Measurements from ENCODE around the gene DIAPH2. TPM values are rescaled to one million over a fixed set of nuclear protein-coding genes. Genes with fewer than 3 reads are reported as not detected.
"Not testable (repeated sequence)": the region's sequence is repeated elsewhere in the genome, so short reads cannot be mapped to it uniquely, and the experiment has no call there.

DIAPH2 gene
- 9.1 TPM for polyA plus RNA-seq (2013, experiment 1 of 2; ENCODE audit: insufficient read length)
- polyA plus RNA-seq (2013, experiment 2 of 2; ENCODE audit: insufficient read length): 8.0 TPM

GRCh38 chrX:96684339-96685209, at the start of gene DIAPH2:
DIAPH2 (plus strand) TSS chrX:96684842.
- peak; percentile 77 for DNase-seq

GRCh38 chrX:96650023-96650422, 34.6 kb upstream of the DIAPH2 start:
- DNase-seq: no peak

GRCh38 chrX:96655947-96656623, 28.6 kb upstream of the DIAPH2 start:
- no peak for DNase-seq

- no peak for DNase-seq
Measured at GRCh38 chrX:96682516-96682915, 2.1 kb upstream of the DIAPH2 start.

- no peak for DNase-seq
Measured at GRCh38 chrX:96683997-96684338, 674 bp upstream of the DIAPH2 start.

- peak; percentile 36 for DNase-seq
Measured at GRCh38 chrX:96685210-96686099, 813 bp downstream of the DIAPH2 start.

GRCh38 chrX:96687776-96688175, 3.1 kb downstream of the DIAPH2 start:
- peak; percentile 22 for DNase-seq

- DNase-seq: no peak
Measured at GRCh38 chrX:96688789-96689188, 4.1 kb downstream of the DIAPH2 start.

- DNase-seq: no peak
Measured at GRCh38 chrX:96689991-96690390, 5.3 kb downstream of the DIAPH2 start.

GRCh38 chrX:96692454-96692853, 7.8 kb downstream of the DIAPH2 start:
- DNase-seq: no peak

- no peak for DNase-seq
Measured at GRCh38 chrX:96692890-96693289, 8.2 kb downstream of the DIAPH2 start.

- no peak for DNase-seq
Measured at GRCh38 chrX:96693407-96693806, 8.8 kb downstream of the DIAPH2 start.

- no peak for DNase-seq
Measured at GRCh38 chrX:96696462-96696861, 11.8 kb downstream of the DIAPH2 start.

GRCh38 chrX:96700625-96701024, 16.0 kb downstream of the DIAPH2 start:
- no peak for DNase-seq

- no peak for DNase-seq
Measured at GRCh38 chrX:96703379-96703778, 18.7 kb downstream of the DIAPH2 start.

- peak; percentile 9 for DNase-seq
Measured at GRCh38 chrX:96703816-96704215, 19.2 kb downstream of the DIAPH2 start.

GRCh38 chrX:96704629-96705028, 20.0 kb downstream of the DIAPH2 start:
- peak; percentile 10 for DNase-seq

GRCh38 chrX:96705905-96706304, 21.3 kb downstream of the DIAPH2 start:
- no peak for DNase-seq

GRCh38 chrX:96707804-96708203, 23.2 kb downstream of the DIAPH2 start:
- DNase-seq: no peak

- DNase-seq: no peak
Measured at GRCh38 chrX:96710031-96710430, 25.4 kb downstream of the DIAPH2 start.

- no peak for DNase-seq
Measured at GRCh38 chrX:96713303-96713702, 28.7 kb downstream of the DIAPH2 start.

- DNase-seq: not testable (repeated sequence)
Measured at GRCh38 chrX:96714393-96714792, 29.8 kb downstream of the DIAPH2 start.

GRCh38 chrX:96715481-96715880, 30.8 kb downstream of the DIAPH2 start:
- DNase-seq: no peak
